Measurements from ENCODE around the gene PATJ.
A peak's percentile ranks its signal among the peaks of the same experiment; 100 is the strongest.

The PATJ gene

GRCh38 chr1:62058956-62059355, 316.7 kb downstream of the PATJ start:
- DNase-seq, result no peak

GRCh38 chr1:62062087-62062486, 319.8 kb downstream of the PATJ start:
- DNase-seq, result no peak

GRCh38 chr1:62064829-62065407, 322.6 kb downstream of the PATJ start:
- DNase-seq, result no peak

GRCh38 chr1:62066713-62067112, 324.4 kb downstream of the PATJ start:
- DNase-seq, result no peak

GRCh38 chr1:62068416-62068843, 326.1 kb downstream of the PATJ start:
- peak; percentile 33 for DNase-seq

- peak; percentile 60 for DNase-seq
Measured at GRCh38 chr1:62068978-62069377, 326.7 kb downstream of the PATJ start.

GRCh38 chr1:62070384-62071011, 328.2 kb downstream of the PATJ start:
- no peak for DNase-seq

- no peak for DNase-seq
Measured at GRCh38 chr1:62071695-62072094, 329.4 kb downstream of the PATJ start.

GRCh38 chr1:62076286-62076685, 334.0 kb downstream of the PATJ start:
- no peak for DNase-seq

- no peak for DNase-seq
Measured at GRCh38 chr1:62077821-62078220, 335.5 kb downstream of the PATJ start.

- DNase-seq, result peak; percentile 34
Measured at GRCh38 chr1:62082456-62083363, 340.4 kb downstream of the PATJ start.

GRCh38 chr1:62084310-62084890, 342.1 kb downstream of the PATJ start:
- DNase-seq, result peak; percentile 30

- no peak for DNase-seq
Measured at GRCh38 chr1:62088439-62088838, 346.2 kb downstream of the PATJ start.

- DNase-seq, result no peak
Measured at GRCh38 chr1:62089570-62089969, 347.3 kb downstream of the PATJ start.

- no peak for DNase-seq
Measured at GRCh38 chr1:62090016-62090415, 347.7 kb downstream of the PATJ start.

- no peak for DNase-seq
Measured at GRCh38 chr1:62092110-62092509, 349.8 kb downstream of the PATJ start.

GRCh38 chr1:62093261-62093660, 351.0 kb downstream of the PATJ start:
- no peak for DNase-seq

GRCh38 chr1:62097464-62097863, 355.2 kb downstream of the PATJ start:
- no peak for DNase-seq

- no peak for DNase-seq
Measured at GRCh38 chr1:62100442-62100841, 358.2 kb downstream of the PATJ start.

- DNase-seq, result no peak
Measured at GRCh38 chr1:62103846-62104245, 361.6 kb downstream of the PATJ start.

GRCh38 chr1:62107923-62108322, 365.6 kb downstream of the PATJ start:
- no peak for DNase-seq

GRCh38 chr1:62109124-62109523, 366.8 kb downstream of the PATJ start:
- no peak for DNase-seq

- DNase-seq, result no peak
Measured at GRCh38 chr1:62110198-62110817, 368.0 kb downstream of the PATJ start.
